ENCODE results near the gene CDS2. TPM values are rescaled to one million over a fixed set of nuclear protein-coding genes. Genes with fewer than 3 reads are reported as not detected.

The CDS2 gene
- total and polyA plus RNA-seq, 4 experiments from 2014 or later: 53.7 to 59.8 (median 58.2) TPM

GRCh38 chr20:5141615-5142014, 14.8 kb downstream of the CDS2 start:
- POLR2A ChIA-PET (ENCODE audit: partially characterized antibody): no interaction called here
- H3K4me1 Mint-ChIP-seq: peaks cover 26 to 71% (median 49%) of the 10 kb centered on the region in 4 donors

GRCh38 chr20:5143851-5144250, 17.0 kb downstream of the CDS2 start:
- Histone ChIP-seq H3K27ac (ENCODE audit: low read depth, low read length) (no peak overlapping the region), H3K36me3 (ENCODE audit: insufficient read depth, low read length) (no peaks in the 10 kb centered on the region), H3K9me3 (ENCODE audit: control insufficient read depth in 1 of 2, low read length in 2 of 2) (no peaks in the 10 kb centered on the region), H3K4me1 (ENCODE audit: insufficient read depth, low read length) (peaks cover 36% of the 10 kb centered on the region), H3K4me3 (ENCODE audit: low read length in 2 of 2) (no peak overlapping the region), H3K27me3 (ENCODE audit: insufficient read depth, low read length) (no peaks in the 10 kb centered on the region)
- ChIA-PET CTCF (ENCODE audit: partially characterized antibody) (interaction anchor here (1.0 kb wide), 1 partner anchor 17 kb away, joined by 4 read pairs; the partner anchor contains the start of gene CDS2), POLR2A (ENCODE audit: partially characterized antibody) (no interaction called here)
- H3K4me1 Mint-ChIP-seq: peaks cover 37 to 86% (median 65%) of the 10 kb centered on the region in 4 donors
- H3K36me3 Mint-ChIP-seq: peaks cover 10 to 19% of the 10 kb centered on the region in 2 donors
- DNase-seq: no peak
- no peak overlapping the region for H3K4me3 Mint-ChIP-seq
- H3K27ac Mint-ChIP-seq: no peak overlapping the region
- intact Hi-C loops (cut with micrococcal nuclease): no loop called here
- no peaks in the 10 kb centered on the region for H3K27me3 Mint-ChIP-seq
- H3K9me3 Mint-ChIP-seq: no peaks in the 10 kb centered on the region

More at GRCh38 chr20:5141615-5142014, 14.8 kb downstream of the CDS2 start:
- Histone ChIP-seq H3K36me3 (ENCODE audit: insufficient read depth, low read length) (no peaks in the 10 kb centered on the region), H3K27ac (ENCODE audit: low read depth, low read length) (no peak overlapping the region), H3K4me3 (ENCODE audit: low read length in 2 of 2) (no peak overlapping the region), H3K27me3 (ENCODE audit: insufficient read depth, low read length) (no peaks in the 10 kb centered on the region), H3K9me3 (ENCODE audit: control insufficient read depth in 1 of 2, low read length in 2 of 2) (no peaks in the 10 kb centered on the region), H3K4me1 (ENCODE audit: insufficient read depth, low read length) (peaks cover 37% of the 10 kb centered on the region)
- Mint-ChIP-seq H3K4me3 (no peak overlapping the region), H3K36me3 (peaks cover 13 to 21% of the 10 kb centered on the region in 2 donors), H3K27ac (no peak overlapping the region), H3K9me3 (no peaks in the 10 kb centered on the region), H3K27me3 (no peaks in the 10 kb centered on the region)
- DNase-seq: no peak
- intact Hi-C loops (cut with micrococcal nuclease): no loop called here
- CTCF ChIA-PET (ENCODE audit: partially characterized antibody): interaction anchor here (2.0 to 2.2 kb wide), 2 partner anchors 15 to 64 kb away, joined by 8 read pairs; partner anchors contain the start of gene CDS2

GRCh38 chr20:5145365-5146098, 18.7 kb downstream of the CDS2 start:
- Mint-ChIP-seq H3K4me3 (peak overlapping the region in 3 of 8 donors; percentile 17 to 35 (median 31)), H3K9me3 (no peaks in the 10 kb centered on the region), H3K27me3 (no peaks in the 10 kb centered on the region), H3K4me1 (peaks cover 34 to 85% (median 62%) of the 10 kb centered on the region in 4 donors), H3K27ac (peak overlapping the region in 1 of 7 donors; percentile 1), H3K36me3 (peaks cover 4 to 13% of the 10 kb centered on the region in 2 donors)
- intact Hi-C loops (cut with micrococcal nuclease): no loop called here
- POLR2A ChIA-PET (ENCODE audit: partially characterized antibody): interaction anchor here (1.0 to 1.2 kb wide), 2 partner anchors 19 to 25 kb away, joined by 3 to 4 read pairs; partner anchors contain the start of gene CDS2
- Histone ChIP-seq H3K27me3 (ENCODE audit: insufficient read depth, low read length) (no peaks in the 10 kb centered on the region), H3K9me3 (ENCODE audit: control insufficient read depth in 1 of 2, low read length in 2 of 2) (no peaks in the 10 kb centered on the region), H3K4me3 (ENCODE audit: low read length in 2 of 2) (no peak overlapping the region), H3K4me1 (ENCODE audit: insufficient read depth, low read length) (peaks cover 37% of the 10 kb centered on the region), H3K36me3 (ENCODE audit: insufficient read depth, low read length) (no peaks in the 10 kb centered on the region), H3K27ac (ENCODE audit: low read depth, low read length) (no peak overlapping the region)
- DNase-seq: no peak
- CTCF ChIA-PET (ENCODE audit: partially characterized antibody): interaction anchor here (0.7 kb wide), 1 partner anchor 12 kb away, joined by 3 read pairs; no protein-coding TSS in a partner anchor

- Mint-ChIP-seq H3K4me1 (peaks cover 39 to 84% (median 61%) of the 10 kb centered on the region in 4 donors), H3K4me3 (peak overlapping the region in 1 of 8 donors; percentile 70), H3K27me3 (no peaks in the 10 kb centered on the region), H3K9me3 (no peaks in the 10 kb centered on the region), H3K27ac (peak overlapping the region in 3 of 7 donors; percentile 8 to 75 (median 13)), H3K36me3 (peaks cover 4 to 16% of the 10 kb centered on the region in 2 donors)
- Histone ChIP-seq H3K4me3 (ENCODE audit: low read length in 2 of 2) (no peak overlapping the region), H3K9me3 (ENCODE audit: control insufficient read depth in 1 of 2, low read length in 2 of 2) (no peaks in the 10 kb centered on the region), H3K36me3 (ENCODE audit: insufficient read depth, low read length) (no peaks in the 10 kb centered on the region), H3K27ac (ENCODE audit: low read depth, low read length) (no peak overlapping the region), H3K27me3 (ENCODE audit: insufficient read depth, low read length) (no peaks in the 10 kb centered on the region), H3K4me1 (ENCODE audit: insufficient read depth, low read length) (peaks cover 32% of the 10 kb centered on the region)
- POLR2A ChIA-PET (ENCODE audit: partially characterized antibody): no interaction called here
- CTCF ChIA-PET (ENCODE audit: partially characterized antibody): interaction anchor here (1.5 kb wide), 1 partner anchor 20 kb away, joined by 4 read pairs; the partner anchor contains the start of gene CDS2
- intact Hi-C loops (cut with micrococcal nuclease): no loop called here
- DNase-seq: no peak
These were observed 19.4 kb downstream of the CDS2 start for GRCh38 chr20:5146099-5146668.

- no peaks in the 10 kb centered on the region for H3K9me3 ChIP-seq (ENCODE audit: control insufficient read depth in 1 of 2, low read length in 2 of 2)
- CTCF ChIA-PET (ENCODE audit: partially characterized antibody): interaction anchor here (1.2 to 1.5 kb wide), 2 partner anchors 20 to 58 kb away, joined by 3 to 4 read pairs; partner anchors contain the start of gene CDS2
- no peak overlapping the region for H3K4me3 ChIP-seq (ENCODE audit: low read length in 2 of 2)
- Mint-ChIP-seq H3K27me3 (no peaks in the 10 kb centered on the region), H3K4me3 (no peak overlapping the region), H3K4me1 (peaks cover 40 to 81% (median 57%) of the 10 kb centered on the region in 4 donors), H3K9me3 (no peaks in the 10 kb centered on the region), H3K36me3 (peaks cover 4 to 17% of the 10 kb centered on the region in 2 donors), H3K27ac (peak overlapping the region in 4 of 7 donors; percentile 12 to 50 (median 36))
- H3K4me1 ChIP-seq (ENCODE audit: insufficient read depth, low read length): peaks cover 30% of the 10 kb centered on the region
- no peak overlapping the region for H3K27ac ChIP-seq (ENCODE audit: low read depth, low read length)
- no peaks in the 10 kb centered on the region for H3K36me3 ChIP-seq (ENCODE audit: insufficient read depth, low read length)
- POLR2A ChIA-PET (ENCODE audit: partially characterized antibody): no interaction called here
- no peaks in the 10 kb centered on the region for H3K27me3 ChIP-seq (ENCODE audit: insufficient read depth, low read length)
- intact Hi-C loops (cut with micrococcal nuclease): no loop called here
- no peak for DNase-seq
These were observed 20.2 kb downstream of the CDS2 start for GRCh38 chr20:5146871-5147592.

GRCh38 chr20:5148581-5148980, 21.8 kb downstream of the CDS2 start:
- peaks cover 41% of the 10 kb centered on the region for H3K4me1 ChIP-seq (ENCODE audit: insufficient read depth, low read length)
- H3K27me3 ChIP-seq (ENCODE audit: insufficient read depth, low read length): no peaks in the 10 kb centered on the region
- H3K4me3 ChIP-seq (ENCODE audit: low read length in 2 of 2): no peak overlapping the region
- Mint-ChIP-seq H3K36me3 (peaks cover 10 to 23% of the 10 kb centered on the region in 2 donors), H3K27ac (no peak overlapping the region), H3K9me3 (no peaks in the 10 kb centered on the region), H3K4me1 (peaks cover 45 to 87% (median 66%) of the 10 kb centered on the region in 4 donors), H3K27me3 (no peaks in the 10 kb centered on the region), H3K4me3 (no peak overlapping the region)
- no peak overlapping the region for H3K27ac ChIP-seq (ENCODE audit: low read depth, low read length)
- CTCF ChIA-PET (ENCODE audit: partially characterized antibody): no interaction called here
- intact Hi-C loops (cut with micrococcal nuclease): no loop called here
- no peaks in the 10 kb centered on the region for H3K9me3 ChIP-seq (ENCODE audit: control insufficient read depth in 1 of 2, low read length in 2 of 2)
- POLR2A ChIA-PET (ENCODE audit: partially characterized antibody): no interaction called here
- no peaks in the 10 kb centered on the region for H3K36me3 ChIP-seq (ENCODE audit: insufficient read depth, low read length)
- DNase-seq: no peak

- Mint-ChIP-seq H3K27me3 (no peaks in the 10 kb centered on the region), H3K27ac (no peak overlapping the region), H3K4me3 (no peak overlapping the region), H3K9me3 (no peaks in the 10 kb centered on the region), H3K36me3 (peaks cover 14 to 22% of the 10 kb centered on the region in 2 donors), H3K4me1 (peaks cover 46 to 86% (median 68%) of the 10 kb centered on the region in 4 donors)
- intact Hi-C loops (cut with micrococcal nuclease): no loop called here
- Histone ChIP-seq H3K4me3 (ENCODE audit: low read length in 2 of 2) (no peak overlapping the region), H3K27ac (ENCODE audit: low read depth, low read length) (no peak overlapping the region), H3K27me3 (ENCODE audit: insufficient read depth, low read length) (no peaks in the 10 kb centered on the region), H3K36me3 (ENCODE audit: insufficient read depth, low read length) (no peaks in the 10 kb centered on the region), H3K4me1 (ENCODE audit: insufficient read depth, low read length) (peaks cover 37% of the 10 kb centered on the region), H3K9me3 (ENCODE audit: control insufficient read depth in 1 of 2, low read length in 2 of 2) (no peaks in the 10 kb centered on the region)
- ChIA-PET CTCF (ENCODE audit: partially characterized antibody) (no interaction called here), POLR2A (ENCODE audit: partially characterized antibody) (no interaction called here)
- DNase-seq: no peak
These were observed 23.1 kb downstream of the CDS2 start for GRCh38 chr20:5149892-5150225.

Data from CD4-positive, alpha-beta memory T cell (primary cell).